Choroid plexus epithelial cell (primary cell): ENCODE data around the gene KHDC3L.

Source experiments
- DNase-seq: peaks from one replicate; pipeline ENCODE4 v3.0.0-alpha.2; 2010; ENCODE audit warnings: low read depth
- H3K4me3 ChIP-seq: 2 replicates; pipeline ENCODE4 v1.5.1; 2011; ENCODE audit warnings: low read depth, mild to moderate bottlenecking, control low read depth, low read length, moderate library complexity
- CTCF ChIP-seq: conservative IDR thresholded peaks from 2 replicates; pipeline ENCODE4 v1.5.1; 2011; ENCODE audit warnings: low read depth, mild to moderate bottlenecking, control low read depth, inconsistent platforms, low read length, moderate library complexity

Gene KHDC3L

GRCh38 chr6:73394577-73395354, 32.3 kb downstream of the KHDC3L start, which contains the start of gene DDX43:
DDX43 (plus strand) TSS chr6:73394828; CDS start chr6:73394906, 78 bp downstream.
- peak within 1 kb of the TSS; percentile 58 for H3K4me3 ChIP-seq
- TF ChIP-seq CTCF: no peak
- peak; percentile 82 for DNase-seq

GRCh38 chr6:73395875-73396274, 33.4 kb downstream of the KHDC3L start:
- no peak for TF ChIP-seq CTCF
- DNase-seq: no peak
- no peak overlapping the region for H3K4me3 ChIP-seq

GRCh38 chr6:73400656-73401055, 38.2 kb downstream of the KHDC3L start:
- no peak for DNase-seq
- no peak for TF ChIP-seq CTCF
- no peak overlapping the region for H3K4me3 ChIP-seq

- no peak for DNase-seq
- TF ChIP-seq CTCF: no peak
- no peak overlapping the region for H3K4me3 ChIP-seq
Observed at GRCh38 chr6:73409395-73409794, 46.9 kb downstream of the KHDC3L start.

- no peak for TF ChIP-seq CTCF
- DNase-seq: no peak
- H3K4me3 ChIP-seq: no peak overlapping the region
Observed at GRCh38 chr6:73413102-73413501, 50.6 kb downstream of the KHDC3L start.
